NCI-H146 (cell line): ENCODE measurements around the gene IMPA2.
A peak's percentile ranks its signal among the peaks of the same experiment; 100 is the strongest.
"Not testable (repeated sequence)": the region's sequence is repeated elsewhere in the genome, so short reads cannot be mapped to it uniquely, and the experiment has no call there.

Experiments used
- DNase-seq: peaks from one replicate; lab custom pipeline; 2025; lab: John Stamatoyannopoulos, UW

Gene IMPA2

DNA sequence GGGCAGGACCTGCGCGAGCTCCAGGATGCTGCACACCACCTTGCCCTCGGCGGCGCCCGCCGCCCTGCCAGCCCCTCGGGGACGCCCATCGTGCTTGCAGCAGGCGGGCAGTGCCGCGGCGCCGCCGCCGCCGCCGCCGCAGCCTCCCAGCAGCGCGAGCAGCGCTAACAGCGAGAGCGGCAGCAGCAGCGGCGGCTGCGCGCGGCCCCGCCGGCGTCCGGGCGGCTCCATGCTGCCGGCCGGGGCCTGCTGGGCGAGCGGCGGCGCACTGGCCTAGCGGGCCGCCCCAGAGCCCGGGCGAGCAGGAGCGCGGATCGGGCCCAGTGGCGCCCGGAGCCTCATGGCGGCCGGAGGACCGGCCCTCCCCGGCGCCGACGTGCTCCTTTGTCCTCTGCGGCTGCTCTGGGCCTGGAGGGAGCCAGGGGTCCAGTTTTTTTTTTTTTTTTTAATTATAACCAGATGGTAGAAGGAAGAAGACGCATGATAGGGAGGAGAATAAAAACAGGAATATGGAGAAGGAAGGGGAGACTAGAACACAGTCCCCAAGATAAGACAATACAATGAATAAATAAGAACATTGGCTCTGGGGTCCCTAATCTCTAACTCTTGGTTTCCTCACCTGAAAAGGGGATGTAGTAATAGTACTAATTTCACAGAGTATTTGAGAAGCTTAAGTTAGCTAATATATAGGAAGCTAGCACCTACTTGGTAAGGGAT is 95.3 kb downstream of the IMPA2 start:
- DNase-seq: peak; percentile 74

- not testable (repeated sequence) for DNase-seq
Observed at GRCh38 chr18:12077994-12078393, 96.7 kb downstream of the IMPA2 start.

DNA sequence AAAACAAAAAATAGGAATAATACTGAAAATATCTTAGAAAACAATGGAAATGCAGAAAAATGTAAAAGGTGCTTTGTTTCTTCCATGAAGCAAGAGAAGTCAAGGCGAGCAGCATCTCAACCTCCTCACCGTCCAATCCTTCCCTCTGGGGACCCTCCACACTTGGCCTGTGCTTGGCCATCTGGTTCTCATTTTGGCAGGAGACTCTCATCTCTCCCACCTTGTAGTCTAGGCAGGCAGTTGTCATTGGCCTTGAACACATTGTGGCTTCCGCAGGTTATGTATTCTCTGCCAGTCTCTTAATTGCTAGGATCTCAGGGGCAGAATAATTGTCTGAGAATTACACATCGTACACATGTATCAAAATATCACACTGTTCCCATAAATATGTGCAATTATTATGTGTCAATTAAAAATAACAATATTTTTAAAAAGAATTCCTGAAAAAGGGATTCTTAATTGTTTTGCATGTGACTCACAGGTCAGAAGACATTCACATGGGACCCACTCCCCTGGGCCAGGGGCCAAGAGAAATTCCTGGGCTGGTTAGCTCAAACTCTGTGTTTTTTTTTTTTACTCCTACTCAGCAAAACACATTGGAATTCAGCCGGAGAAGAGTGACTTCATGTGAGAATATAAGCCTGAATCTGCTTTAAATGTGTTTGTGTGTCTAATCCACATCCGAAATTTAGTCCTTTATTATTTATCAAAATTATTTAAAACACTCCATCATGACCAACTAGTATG is 98.4 kb downstream of the IMPA2 start:
- no peak for DNase-seq
